NCI-H69 (cell line): ENCODE results near the gene CCNL1.

ENCODE experiments used
- DNase-seq: peaks from one replicate; lab custom pipeline; 2025; lab: John Stamatoyannopoulos, UW

The CCNL1 gene

DNA sequence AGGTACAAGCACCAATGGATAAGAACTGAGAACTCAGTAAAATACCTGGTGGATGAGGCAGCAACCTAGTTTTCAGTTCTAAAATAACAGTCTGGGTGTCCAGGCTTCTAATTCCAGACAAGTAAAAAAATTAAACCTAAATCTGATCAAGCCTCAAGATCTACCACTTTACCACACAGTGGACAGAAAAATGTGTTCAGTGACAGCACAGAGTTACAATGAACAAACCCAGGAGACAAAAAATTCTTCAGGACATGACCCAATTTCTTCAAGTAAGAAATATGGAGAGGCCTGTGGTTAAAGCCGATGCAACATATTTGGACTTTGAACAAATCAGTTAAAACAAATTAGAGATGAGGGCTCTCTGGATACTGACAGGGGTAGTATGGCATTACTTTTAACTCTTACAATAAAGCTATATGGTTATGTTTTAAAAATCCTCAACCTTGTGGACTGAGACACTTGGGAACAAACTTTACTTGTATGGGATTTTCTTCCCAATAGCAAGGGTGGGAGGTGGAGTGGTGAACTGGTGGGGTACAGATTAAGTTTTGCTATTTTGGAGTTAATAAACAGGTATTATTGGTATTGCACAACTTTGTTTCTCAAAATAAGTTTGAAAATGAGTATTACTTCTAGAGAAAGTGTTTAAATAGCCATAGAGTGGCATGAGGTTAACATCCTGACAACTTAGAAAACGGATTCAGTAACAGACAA is 14.2 kb downstream of the CCNL1 start:
- no peak for DNase-seq

DNA sequence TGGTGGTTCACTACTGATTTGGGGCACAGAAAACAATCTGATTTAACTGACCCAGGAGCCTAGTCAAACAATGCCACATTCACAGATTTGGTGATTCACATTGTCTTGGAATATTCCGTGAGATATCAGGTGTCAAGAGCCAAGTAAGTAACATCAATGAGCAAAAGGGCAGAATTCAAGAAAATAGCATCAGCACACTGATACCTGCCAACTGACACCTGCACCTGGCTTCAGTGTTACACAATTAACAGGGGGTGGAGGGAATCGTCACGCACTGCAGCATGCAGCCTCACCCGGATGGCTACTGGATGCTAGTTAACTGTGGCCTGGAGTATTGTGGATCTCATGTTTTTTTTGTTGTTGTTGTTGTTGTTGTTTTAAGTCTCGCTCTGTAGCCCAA is 17.6 kb downstream of the CCNL1 start:
- peak; percentile 71 for DNase-seq

- DNase-seq = no peak
These were observed 19.9 kb downstream of the CCNL1 start for GRCh38 chr3:157139938-157140534.

DNA sequence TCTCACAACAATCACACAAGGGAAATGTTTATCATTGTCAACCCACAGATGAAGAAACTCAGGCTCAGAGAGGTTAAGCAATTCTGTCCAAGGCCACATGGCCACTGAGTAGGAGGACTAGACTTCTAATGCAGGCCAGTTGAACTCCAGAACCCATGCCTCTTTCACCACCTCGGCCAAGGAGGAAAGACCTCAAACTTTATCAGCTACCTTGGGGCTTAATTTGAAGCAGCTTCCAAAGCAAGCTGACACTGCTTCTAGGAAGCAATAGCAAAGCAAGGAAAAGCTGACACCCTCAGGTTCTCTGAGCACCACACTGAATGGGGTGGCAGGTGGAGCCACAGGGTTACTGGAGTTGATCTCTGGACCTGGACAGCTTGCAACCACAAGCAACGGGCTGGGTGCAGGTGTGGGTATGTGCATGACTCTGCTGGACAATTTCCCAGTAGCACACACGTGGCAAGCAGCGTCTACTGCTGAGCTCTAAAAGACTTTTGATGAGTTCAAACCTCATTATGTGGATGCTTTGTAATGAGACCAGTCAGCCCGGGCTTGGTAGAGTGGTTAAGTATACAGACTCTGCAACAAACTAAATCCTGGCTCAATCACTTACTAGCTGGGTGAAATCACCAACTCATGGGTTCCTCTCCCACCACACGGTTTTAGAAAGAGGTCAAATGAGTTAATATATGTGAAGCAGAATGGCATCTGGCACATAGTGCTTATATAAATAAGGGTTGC is 23.1 kb downstream of the CCNL1 start:
- DNase-seq = peak; percentile 51

DNA sequence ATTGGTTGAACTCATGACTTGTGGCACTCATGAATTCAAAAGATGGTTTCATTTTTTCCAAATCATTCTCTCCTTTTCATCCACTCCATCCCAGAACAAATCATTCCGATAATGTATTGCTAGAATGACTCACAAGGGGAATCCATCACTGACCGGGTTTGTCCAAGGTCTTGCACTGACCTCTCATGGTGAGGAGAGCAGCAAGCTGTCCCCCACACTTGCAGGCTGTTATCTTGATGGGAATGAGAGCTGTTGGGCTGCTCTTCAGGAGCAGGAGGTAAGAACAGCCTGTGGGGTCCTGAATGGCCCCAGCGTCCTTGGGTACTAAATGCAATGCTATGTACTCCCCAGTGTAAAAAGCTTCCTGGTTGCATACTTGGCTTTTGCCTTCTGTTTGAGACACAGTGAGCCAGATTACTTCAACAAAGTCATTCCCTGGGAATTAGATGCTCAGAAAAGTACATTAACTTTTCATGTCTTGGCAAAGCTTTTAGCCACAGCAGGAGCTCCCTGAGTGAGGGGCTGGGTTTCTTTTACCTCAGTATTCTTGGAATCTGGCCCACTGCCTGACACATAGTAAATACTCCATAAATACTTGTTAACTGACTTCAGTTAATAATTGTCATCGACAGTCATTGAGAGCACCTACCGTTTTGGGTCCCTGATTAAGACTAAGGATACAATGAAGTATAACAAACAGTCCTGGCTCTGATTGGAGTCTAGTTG is 24.1 kb downstream of the CCNL1 start:
- peak; percentile 43 for DNase-seq

DNA sequence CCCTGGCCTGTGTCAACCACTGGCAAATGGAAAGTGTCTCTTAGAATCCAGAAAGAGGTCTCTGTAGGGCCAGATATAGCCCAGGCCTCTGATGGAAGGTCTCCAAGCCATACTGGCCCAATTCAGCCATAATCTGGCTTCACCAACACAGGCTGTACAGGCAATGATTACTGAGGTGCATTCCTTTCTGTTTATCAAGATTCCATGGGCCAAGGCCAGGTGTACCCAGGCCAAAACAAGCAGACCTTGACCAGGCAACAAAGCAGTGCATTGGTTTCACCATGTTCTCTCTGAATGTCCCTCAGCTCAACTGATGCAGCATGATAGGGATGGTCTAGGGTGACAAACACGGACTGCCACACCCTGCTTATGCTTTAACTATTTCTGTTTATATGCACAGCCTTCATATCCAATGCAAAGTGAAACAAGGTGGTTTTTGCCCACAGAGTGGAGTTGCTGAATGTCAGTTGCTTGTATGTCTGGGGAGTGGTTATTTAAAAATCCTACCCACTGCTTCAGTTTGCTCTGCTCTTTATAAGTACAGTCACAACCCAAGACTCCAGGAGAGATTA is 25.2 kb downstream of the CCNL1 start:
- no peak for DNase-seq

- no peak for DNase-seq
These were observed 26.3 kb downstream of the CCNL1 start for GRCh38 chr3:157133434-157134320.

DNA sequence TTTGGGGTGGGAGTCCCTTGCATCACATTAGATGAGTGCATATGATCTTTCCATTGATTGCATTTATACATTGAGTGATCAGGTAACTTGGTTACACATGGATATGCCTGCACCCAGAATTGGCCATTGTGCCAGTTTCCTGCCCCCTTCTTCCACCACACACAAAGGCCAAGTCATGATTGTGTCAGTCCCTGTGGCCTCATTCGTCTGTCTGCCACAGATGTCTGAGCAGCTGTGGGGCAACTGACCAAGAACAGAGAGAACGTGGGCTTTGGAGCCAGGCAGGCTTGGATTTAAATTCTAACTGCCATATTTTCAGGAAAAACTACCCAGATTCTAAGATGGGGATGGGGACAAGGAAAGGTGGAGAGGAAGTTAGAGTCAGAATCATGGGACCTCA is 27.0 kb downstream of the CCNL1 start:
- DNase-seq = no peak

DNA sequence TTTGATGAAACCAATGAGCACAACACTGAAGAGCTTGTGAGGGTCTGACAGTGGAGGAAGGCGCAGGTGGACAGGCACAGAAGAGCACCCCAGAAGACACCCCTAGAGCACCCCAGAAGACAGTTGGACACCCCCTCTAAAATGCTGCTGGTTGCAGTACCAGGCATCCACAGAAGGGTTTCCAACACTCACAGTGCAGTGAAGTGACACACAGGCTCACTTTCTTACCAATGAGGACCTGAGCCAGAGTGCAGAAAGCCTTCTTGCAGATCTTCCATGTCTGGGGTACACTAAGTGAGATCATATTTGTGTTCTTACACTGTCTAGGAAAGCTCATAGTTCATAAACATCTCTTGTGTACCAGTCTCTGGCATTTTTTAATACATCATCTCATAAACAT is 27.6 kb downstream of the CCNL1 start:
- no peak for DNase-seq

- DNase-seq = no peak
These were observed 28.1 kb downstream of the CCNL1 start for GRCh38 chr3:157131861-157132260.

DNA sequence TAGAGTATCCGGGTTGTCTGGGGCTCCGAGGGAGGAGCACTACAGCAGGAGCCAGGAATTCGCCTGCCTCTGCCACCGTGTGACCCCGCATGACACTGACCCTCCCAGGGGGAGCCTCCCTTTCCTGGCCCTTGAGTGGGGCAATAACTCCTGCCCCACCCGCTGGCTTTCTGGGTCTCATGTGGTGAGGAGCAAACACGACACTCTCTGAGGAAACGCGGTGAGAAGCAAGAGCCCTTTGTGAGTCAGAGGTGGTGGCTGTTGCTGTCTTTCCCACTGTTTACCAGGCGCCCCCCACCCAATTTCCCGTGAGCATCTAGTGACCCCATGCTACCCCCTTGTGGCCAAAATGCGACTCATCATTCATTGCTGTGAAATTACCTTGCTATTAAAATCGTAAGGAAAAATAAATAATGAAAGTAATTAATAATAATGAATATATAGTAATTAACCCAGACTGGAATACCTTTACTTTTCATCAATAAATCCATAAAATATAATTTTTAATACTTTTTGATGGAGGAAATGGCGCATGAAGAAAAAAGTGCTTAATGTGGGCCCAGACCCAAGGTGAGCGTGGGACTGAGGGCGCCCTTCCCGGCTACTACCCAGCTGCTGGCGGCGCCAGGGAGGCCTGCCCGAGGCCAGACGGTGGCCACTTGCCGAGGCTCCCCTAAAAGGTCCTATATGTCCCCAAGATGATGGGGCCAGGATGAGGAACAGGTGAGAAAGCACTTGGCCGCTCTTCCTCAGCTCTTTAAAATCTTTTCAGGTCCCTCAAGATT is 29.3 kb downstream of the CCNL1 start:
- peak; percentile 89 for DNase-seq

- DNase-seq = peak; percentile 87
These were observed 30.0 kb downstream of the CCNL1 start for GRCh38 chr3:157129803-157130466.

DNA sequence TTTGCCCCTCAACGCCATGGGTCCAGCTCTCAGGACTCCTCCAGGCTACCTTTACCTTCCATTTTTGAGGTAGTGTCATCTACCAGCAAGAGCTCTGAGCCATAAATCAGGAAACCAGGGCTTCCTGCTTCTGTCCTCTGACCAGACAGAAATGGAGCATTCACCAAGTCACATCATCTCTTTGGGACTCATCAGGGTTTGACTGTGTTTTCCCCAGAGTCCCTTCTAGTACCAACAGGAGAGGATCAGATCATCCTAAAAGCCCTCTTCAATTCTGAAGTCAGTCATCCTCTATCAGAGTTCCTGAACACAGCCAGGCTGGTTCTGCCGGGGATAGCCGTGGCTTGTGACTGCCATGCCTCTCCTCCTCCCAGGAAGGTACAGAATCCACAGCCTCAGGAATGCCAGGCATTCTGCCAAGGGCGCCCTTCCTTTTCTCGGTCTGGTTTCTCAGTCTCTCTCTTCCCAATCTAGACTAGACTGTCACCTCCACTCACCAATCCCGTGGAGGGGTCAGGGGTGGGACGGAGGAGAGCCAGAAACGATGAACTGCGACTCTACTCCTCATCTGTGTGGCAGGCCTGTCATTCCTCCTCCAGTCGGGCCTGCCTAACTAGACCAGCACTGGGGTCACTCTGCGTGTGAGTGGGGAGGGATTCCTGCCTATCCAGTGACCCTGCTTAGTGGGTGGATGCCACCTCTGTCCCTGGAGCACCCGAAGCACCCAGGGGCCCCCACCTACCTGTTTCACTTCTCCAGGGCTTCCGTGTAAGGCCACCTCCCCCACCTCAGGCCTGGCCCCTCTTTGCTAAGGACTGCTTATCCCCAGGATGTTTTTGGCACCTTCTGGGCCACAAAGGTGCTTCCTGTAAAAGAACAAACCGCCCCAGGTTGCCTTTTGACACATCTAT is 30.9 kb downstream of the CCNL1 start:
- no peak for DNase-seq

GRCh38 chr3:157127831-157128767 is 31.8 kb downstream of the CCNL1 start:
- no peak for DNase-seq

- DNase-seq = no peak
These were observed 32.7 kb downstream of the CCNL1 start for GRCh38 chr3:157127268-157127667.

DNA sequence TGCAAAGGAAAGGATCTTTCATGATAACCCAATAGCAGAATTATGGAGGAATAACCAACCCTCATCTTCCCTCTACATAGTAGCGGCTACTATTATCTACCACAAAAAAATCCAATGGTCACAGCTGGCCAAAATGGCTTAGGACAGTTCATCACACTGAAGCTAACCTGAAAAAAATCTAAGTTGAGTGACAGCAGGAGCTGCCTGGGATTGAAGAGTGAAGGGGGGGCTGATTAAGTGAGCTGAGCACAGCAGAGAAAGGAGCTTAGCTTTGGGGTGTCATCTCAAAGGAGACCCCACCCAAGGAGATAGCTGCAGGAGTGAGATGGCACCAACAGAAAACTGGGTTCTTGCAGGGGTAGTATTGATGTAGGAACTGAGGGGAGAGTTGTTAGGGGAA is 33.6 kb downstream of the CCNL1 start:
- no peak for DNase-seq

- DNase-seq = no peak
These were observed 34.8 kb downstream of the CCNL1 start for GRCh38 chr3:157125101-157125500.

DNA sequence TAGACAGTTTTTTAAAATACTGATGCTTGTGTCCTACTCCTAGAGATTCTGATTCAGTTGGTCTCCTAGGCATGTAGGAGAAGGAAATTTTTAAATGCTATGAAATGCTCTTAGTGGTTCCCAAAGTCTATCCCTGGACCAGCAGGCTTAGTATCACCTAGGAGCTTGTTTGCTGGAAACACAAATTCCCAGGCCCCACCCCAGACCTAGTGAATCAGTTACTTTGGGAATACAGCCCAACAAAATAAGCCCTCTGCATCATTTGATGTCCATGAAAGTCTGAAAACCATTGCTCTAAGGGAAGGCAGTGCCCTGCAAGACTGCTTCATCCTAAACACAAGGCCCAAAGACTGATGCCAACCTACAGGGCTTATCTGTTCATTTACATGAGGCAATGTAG is 36.3 kb downstream of the CCNL1 start:
- DNase-seq = no peak
